GM12878 (cell line): ENCODE results near the gene MYO3B. TPM values are rescaled to one million over a fixed set of nuclear protein-coding genes. Genes with fewer than 3 reads are reported as not detected.

Source experiments
- CHD4 ChIP-seq: fragments of 200-600 bp; sonication (generic); IDR thresholded peaks from 2 replicates; pipeline ENCODE4 v1.6.1; 2016; ENCODE audit warnings: mild to moderate bottlenecking
- DPF2 ChIP-seq: fragments of 450-650 bp; IDR thresholded peaks from 2 replicates; pipeline ENCODE4 v1.6.1; 2017; ENCODE audit warnings: mild to moderate bottlenecking
- IKZF1 ChIP-seq: fragments of 450-650 bp; conservative IDR thresholded peaks from 2 replicates; pipeline ENCODE4 v1.6.1; 2017; ENCODE audit warnings: antibody characterized with exemption, mild to moderate bottlenecking
- IKZF2 ChIP-seq, 2 experiments: fragments of 450-650 bp; IDR thresholded peaks; 2 replicates each; pipeline ENCODE4 v1.6.1; 2017; ENCODE audit warnings: mild to moderate bottlenecking in 2 of 2, moderate library complexity in 2 of 2
- KAT2A ChIP-seq: conservative IDR thresholded peaks from 2 replicates; pipeline ENCODE4 v1.6.1; 2011; ENCODE audit warnings: low read depth, low read length; ENCODE audit not compliant: control insufficient read depth
- PAX8 ChIP-seq: fragments of 450-650 bp; IDR thresholded peaks from 2 replicates; pipeline ENCODE4 v1.6.1; 2017; ENCODE audit warnings: mild to moderate bottlenecking, moderate library complexity
- TCF7 ChIP-seq: IDR thresholded peaks from 2 replicates; pipeline ENCODE4 v1.6.1; 2014; ENCODE audit warnings: antibody characterized with exemption, borderline replicate concordance
- YY1 ChIP-seq: IDR thresholded peaks from 2 replicates; pipeline ENCODE4 v1.6.1; 2011; ENCODE audit warnings: low read depth, mild to moderate bottlenecking, low read length
- ZNF622 ChIP-seq: fragments of 450-650 bp; IDR thresholded peaks from 2 replicates; pipeline ENCODE4 v1.6.1; 2017; ENCODE audit warnings: mild to moderate bottlenecking, inconsistent platforms
- polyA plus RNA-seq, 11 experiments: library from polyadenylated mRNA; depleted of rRNA in 4 of 11; unstranded in 6 of 11; stranded (reverse) in 5 of 11; fragments of >200 nt; fragmentation: Nextera tagmentation in 4 of 11; fragmentation: Illumina TruSeq in 1 of 11; extraction: Ambion mirVana in 4 of 11; extraction: Trizol in 1 of 11; gene quantifications; 1 replicate in 1 of 11; 2 replicates in 10 of 11; pipeline versions ENCODE4 v1.2.1 to v1.2.3, GENCODE V29; 2011 to 2016; ENCODE audit warnings: inconsistent platforms in 2 of 11, missing spikeins in 2 of 11, low read depth in 1 of 11
- total RNA-seq, 4 experiments: library from RNA; depleted of rRNA in 3 of 4; stranded (reverse); fragments of >200 nt in 3 of 4; fragmentation: Illumina TruSeq in 1 of 4; extraction: Trizol in 1 of 4; gene quantifications; 2 replicates each; pipeline versions ENCODE4 v1.2.1 to v1.2.3, GENCODE V29; 2013 to 2021
- TF ChIP-seq, protein P1 (sequence below): fragments of 450-650 bp; formaldehyde crosslinking; IDR thresholded peaks from 2 replicates; pipeline ENCODE4 v1.5.0; 2022; ENCODE audit warnings: mild to moderate bottlenecking, missing genetic modification characterization
- TF ChIP-seq, protein P2 (sequence below): fragments of 450-650 bp; IDR thresholded peaks from 2 replicates; pipeline ENCODE4 v1.6.1; 2017; ENCODE audit warnings: mild to moderate bottlenecking, moderate library complexity

Gene MYO3B
- total and polyA plus RNA-seq, 10 of the 15 experiments (the other 5 are each of a cell fraction or from before 2014, with no cell fraction given): 1.1 to 7.1 (median 2.1) TPM

DNA sequence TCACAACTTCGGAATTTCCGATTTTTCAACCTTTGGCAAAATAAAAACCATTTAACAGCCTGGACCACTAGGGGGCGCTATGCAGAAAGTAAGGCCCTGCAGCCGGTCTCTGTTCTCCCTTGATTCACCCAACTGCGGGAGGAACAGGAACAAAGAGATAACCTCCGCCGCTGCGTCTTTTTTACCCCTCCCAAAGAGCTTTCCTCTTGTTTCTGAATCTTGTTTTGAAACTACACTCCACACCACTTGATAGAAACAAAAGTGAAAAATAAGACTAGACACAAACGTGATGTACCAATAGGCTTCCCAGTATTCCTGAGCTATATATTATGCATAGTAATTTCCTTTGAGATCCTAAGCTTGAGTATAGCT is 231.2 kb downstream of the MYO3B start (continued):
- TF ChIP-seq, protein P1, sequence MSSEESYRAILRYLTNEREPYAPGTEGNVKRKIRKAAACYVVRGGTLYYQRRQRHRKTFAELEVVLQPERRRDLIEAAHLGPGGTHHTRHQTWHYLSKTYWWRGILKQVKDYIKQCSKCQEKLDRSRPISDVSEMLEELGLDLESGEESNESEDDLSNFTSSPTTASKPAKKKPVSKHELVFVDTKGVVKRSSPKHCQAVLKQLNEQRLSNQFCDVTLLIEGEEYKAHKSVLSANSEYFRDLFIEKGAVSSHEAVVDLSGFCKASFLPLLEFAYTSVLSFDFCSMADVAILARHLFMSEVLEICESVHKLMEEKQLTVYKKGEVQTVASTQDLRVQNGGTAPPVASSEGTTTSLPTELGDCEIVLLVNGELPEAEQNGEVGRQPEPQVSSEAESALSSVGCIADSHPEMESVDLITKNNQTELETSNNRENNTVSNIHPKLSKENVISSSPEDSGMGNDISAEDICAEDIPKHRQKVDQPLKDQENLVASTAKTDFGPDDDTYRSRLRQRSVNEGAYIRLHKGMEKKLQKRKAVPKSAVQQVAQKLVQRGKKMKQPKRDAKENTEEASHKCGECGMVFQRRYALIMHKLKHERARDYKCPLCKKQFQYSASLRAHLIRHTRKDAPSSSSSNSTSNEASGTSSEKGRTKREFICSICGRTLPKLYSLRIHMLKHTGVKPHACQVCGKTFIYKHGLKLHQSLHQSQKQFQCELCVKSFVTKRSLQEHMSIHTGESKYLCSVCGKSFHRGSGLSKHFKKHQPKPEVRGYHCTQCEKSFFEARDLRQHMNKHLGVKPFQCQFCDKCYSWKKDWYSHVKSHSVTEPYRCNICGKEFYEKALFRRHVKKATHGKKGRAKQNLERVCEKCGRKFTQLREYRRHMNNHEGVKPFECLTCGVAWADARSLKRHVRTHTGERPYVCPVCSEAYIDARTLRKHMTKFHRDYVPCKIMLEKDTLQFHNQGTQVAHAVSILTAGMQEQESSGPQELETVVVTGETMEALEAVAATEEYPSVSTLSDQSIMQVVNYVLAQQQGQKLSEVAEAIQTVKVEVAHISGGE (CRISPR knock-in tag): no peak
- TF ChIP-seq IKZF1 (no peak), PAX8 (no peak), ZNF622 (no peak), YY1 (0 out of 2 replicates have a peak, but pooled peaks have one; percentile 29), KAT2A (no peak), TCF7 (no peak), DPF2 (no peak), IKZF2 (IDR thresholded peaks at IDR 0.05) (no peak), CHD4 (no peak)
- TF ChIP-seq, protein P2, sequence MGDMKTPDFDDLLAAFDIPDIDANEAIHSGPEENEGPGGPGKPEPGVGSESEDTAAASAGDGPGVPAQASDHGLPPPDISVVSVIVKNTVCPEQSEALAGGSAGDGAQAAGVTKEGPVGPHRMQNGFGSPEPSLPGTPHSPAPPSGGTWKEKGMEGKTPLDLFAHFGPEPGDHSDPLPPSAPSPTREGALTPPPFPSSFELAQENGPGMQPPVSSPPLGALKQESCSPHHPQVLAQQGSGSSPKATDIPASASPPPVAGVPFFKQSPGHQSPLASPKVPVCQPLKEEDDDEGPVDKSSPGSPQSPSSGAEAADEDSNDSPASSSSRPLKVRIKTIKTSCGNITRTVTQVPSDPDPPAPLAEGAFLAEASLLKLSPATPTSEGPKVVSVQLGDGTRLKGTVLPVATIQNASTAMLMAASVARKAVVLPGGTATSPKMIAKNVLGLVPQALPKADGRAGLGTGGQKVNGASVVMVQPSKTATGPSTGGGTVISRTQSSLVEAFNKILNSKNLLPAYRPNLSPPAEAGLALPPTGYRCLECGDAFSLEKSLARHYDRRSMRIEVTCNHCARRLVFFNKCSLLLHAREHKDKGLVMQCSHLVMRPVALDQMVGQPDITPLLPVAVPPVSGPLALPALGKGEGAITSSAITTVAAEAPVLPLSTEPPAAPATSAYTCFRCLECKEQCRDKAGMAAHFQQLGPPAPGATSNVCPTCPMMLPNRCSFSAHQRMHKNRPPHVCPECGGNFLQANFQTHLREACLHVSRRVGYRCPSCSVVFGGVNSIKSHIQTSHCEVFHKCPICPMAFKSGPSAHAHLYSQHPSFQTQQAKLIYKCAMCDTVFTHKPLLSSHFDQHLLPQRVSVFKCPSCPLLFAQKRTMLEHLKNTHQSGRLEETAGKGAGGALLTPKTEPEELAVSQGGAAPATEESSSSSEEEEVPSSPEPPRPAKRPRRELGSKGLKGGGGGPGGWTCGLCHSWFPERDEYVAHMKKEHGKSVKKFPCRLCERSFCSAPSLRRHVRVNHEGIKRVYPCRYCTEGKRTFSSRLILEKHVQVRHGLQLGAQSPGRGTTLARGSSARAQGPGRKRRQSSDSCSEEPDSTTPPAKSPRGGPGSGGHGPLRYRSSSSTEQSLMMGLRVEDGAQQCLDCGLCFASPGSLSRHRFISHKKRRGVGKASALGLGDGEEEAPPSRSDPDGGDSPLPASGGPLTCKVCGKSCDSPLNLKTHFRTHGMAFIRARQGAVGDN: no peak
- TF ChIP-seq, all 136 proteins: peak for 6
